Measurements from ENCODE around the gene TMEM218.
A peak's percentile ranks its signal among the peaks of the same experiment; 100 is the strongest.
"Not testable (repeated sequence)": the region's sequence is repeated elsewhere in the genome, so short reads cannot be mapped to it uniquely, and the experiment has no call there.

The TMEM218 gene

GRCh38 chr11:125128450-125128849, 17.0 kb upstream of the TMEM218 start:
- DNase-seq = no peak

GRCh38 chr11:125124618-125124992, 13.2 kb upstream of the TMEM218 start:
- DNase-seq = no peak

DNA sequence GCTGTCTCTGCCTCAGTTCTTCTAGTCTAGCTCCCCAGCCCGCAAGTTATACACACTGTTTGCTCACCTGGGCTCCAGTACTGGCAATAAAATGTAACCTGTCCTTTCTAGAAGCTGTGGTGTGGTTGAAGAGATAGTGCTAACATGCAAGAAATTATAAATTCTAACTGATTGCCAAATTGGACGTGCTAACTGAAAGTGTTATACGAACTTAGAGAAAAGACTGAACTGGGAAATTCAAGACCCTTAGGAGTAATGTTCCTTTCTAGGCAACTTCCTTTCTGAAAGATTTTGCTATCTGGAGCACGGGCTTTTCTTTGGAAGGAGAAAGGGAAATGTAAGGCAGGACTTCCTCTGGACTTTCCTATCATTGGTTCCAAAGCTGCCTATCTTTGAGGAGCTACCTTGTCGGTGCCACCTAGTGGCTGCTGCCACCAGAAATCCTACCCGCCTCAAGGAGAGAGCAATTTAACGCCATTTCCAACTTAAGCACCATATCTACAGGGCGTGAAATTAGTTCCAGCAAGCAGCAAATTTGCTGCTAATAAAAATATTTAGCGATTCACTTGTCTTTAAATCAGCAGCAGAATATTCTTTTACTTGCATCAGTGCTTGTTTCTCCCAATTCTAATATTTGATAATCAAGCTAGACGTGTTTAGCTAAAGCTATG, 12.7 kb upstream of the TMEM218 start:
- DNase-seq = peak; percentile 47

DNA sequence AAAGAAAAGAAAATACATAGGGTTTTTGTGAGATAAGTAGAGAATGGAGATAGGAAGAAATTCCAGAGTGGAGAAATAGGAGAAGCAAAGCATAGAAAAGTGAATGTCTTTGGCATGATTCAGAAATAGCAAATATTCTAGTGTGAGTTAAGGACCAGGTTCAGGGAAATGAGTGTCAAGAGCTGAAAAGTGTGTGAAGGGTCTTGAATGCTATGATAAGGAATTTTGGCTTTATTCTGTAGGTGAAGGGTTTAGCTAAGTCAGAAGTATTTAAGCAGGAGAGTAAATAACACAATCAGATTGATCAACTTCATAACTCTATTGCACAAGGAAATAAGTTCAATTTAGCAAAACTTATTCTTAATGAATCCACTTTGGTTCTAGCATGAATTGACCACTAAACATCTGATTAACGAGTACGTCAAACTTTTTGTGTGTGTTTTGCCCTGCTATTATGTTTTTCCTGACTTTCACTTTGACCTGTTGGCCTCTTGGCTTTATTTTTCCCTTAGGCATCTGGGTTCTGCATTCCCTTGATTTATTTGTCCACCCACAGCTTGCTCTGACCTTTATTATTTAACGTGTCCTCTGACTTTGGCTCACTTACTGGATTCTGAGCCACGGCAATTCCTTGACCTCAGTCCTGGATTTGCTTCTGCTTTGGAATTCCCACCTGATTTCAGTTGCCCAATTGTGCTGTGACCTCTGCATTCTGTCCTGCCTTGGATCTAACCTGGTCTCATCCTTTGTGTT, 11.9 kb upstream of the TMEM218 start:
- no peak for DNase-seq

GRCh38 chr11:125117429-125117828, 6.0 kb upstream of the TMEM218 start:
- no peak for DNase-seq

DNA sequence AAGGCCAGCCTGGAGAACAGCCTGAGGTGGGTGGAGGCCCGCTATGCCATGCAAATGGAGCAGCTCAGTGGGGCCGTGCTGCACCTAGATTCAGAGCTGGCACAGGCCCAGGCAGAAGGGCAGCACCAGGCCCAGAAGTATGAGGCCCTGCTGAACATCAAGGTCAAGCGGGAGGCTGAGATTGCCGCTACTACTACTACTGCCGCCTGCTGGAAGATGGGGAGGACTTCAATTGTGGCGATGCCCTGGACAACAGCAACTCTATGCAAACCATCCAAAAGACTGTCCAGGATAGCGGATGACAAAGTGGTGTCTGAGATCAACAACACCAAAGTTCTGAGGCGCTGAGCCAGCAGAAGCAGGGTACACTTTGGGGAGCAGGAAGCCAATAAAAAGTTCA, 3.1 kb upstream of the TMEM218 start:
- no peak for DNase-seq

GRCh38 chr11:125112208-125112604, 780 bp upstream of the TMEM218 start:
- DNase-seq = no peak

GRCh38 chr11:125111001-125111342, 454 bp downstream of the TMEM218 start:
- DNase-seq = peak; percentile 15

DNA sequence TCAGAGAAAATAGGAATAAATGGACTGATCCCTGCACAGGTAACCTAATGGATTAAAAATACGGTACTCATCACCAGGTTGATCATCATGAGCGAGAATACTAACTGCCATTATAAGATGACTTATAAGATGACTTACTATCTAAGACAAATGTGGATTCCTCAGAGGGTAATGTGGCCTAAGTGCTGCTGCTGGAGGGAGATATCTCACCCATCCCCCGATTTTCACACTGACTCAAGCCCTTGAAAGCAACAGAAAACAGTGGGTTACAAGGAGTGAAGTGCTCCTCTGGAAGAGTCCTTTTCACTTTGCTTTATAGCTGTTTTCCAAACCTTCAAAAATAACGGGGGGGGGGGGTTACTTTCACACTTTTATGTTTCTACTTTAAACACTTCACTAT, 920 bp downstream of the TMEM218 start:
- peak; percentile 44 for DNase-seq

DNA sequence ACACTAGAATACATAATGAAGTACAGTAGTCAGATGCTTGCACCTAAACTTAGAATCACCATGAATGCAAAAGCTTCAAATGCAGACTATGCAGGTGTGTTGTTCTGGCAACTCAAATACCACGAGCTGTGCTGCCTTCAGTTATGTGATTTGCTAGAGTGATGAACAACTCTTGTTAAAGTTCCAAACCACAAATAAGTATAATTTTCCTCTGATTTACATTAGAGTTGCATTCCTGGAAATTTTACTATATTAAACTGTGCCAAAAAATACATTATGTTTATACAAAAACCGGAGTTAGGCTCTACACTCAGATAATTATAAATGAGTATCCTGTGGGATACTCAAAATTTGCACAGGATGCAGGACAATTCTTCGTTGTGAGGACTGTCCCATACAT, 3.0 kb downstream of the TMEM218 start:
- no peak for DNase-seq

GRCh38 chr11:125105926-125106325, 5.5 kb downstream of the TMEM218 start:
- DNase-seq = no peak

DNA sequence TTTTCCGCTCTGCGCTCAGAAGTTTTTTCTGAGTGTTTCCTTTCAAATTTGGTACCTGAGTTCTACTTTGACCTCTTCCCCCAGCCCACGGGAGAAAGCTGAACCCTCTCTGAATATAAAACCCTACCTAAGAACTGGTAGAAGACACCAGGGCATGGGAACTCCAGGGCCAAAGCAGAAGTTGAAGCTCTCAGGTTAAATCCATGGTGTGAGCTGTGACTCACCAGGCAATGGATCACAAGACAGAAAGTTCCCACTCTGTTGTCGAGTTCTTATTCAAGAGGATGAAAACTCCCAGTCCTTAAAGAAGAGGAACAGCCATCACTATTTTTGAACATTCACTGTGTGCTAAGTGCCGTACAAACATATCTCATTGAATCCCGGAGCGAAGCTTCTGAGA, 8.9 kb downstream of the TMEM218 start:
- DNase-seq = no peak

GRCh38 chr11:125102025-125102424, 9.4 kb downstream of the TMEM218 start:
- no peak for DNase-seq

GRCh38 chr11:125101596-125101995, 9.8 kb downstream of the TMEM218 start:
- DNase-seq = no peak

DNA sequence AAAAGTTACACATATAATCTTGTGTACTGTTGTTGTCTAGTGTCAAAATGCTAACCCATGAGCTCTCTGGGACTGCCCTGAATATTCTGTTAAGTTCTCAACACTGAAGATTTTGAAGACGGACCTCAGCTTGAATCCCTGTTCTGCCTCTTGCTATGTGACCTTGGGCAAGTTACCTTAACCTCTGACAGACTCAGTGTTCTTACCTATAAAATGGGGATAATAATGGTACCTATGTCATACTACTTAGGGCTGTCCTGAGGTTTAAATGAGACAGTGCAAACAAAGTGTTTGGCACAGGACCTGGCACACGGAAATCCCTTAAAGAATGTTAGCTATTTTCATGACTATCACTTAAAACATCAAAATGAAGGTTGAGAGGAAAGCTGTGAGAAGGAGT, 11.3 kb downstream of the TMEM218 start:
- DNase-seq = no peak

GRCh38 chr11:125094731-125095130, 16.7 kb downstream of the TMEM218 start:
- DNase-seq = no peak

GRCh38 chr11:125093502-125093901, 17.9 kb downstream of the TMEM218 start:
- no peak for DNase-seq

GRCh38 chr11:125092669-125093068, 18.8 kb downstream of the TMEM218 start:
- DNase-seq = no peak

- DNase-seq = no peak
These were observed 19.4 kb downstream of the TMEM218 start for GRCh38 chr11:125091877-125092664.

GRCh38 chr11:125091247-125091876, 20.1 kb downstream of the TMEM218 start:
- no peak for DNase-seq

GRCh38 chr11:125090816-125091215, 20.6 kb downstream of the TMEM218 start:
- no peak for DNase-seq

DNA sequence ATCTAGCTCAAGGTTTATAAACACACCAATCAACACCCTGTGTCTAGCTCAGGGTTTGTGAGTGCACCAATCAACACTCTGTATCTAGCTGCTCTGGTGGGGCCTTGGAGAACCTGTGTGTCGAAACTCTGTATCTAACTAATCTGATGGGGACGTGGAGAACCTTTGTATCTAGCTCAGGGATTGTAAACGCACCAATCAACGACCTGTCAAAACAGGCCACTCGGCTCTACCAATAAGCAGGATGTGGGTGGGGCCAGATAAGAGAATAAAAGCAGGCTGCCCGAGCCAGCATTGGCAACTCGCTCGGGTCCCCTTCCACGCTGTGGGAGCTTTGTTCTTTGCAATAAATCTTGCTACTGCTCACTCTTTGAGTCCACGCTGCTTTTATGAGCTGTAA, 21.3 kb downstream of the TMEM218 start:
- not testable (repeated sequence) for DNase-seq

- DNase-seq = not testable (repeated sequence)
These were observed 21.9 kb downstream of the TMEM218 start for GRCh38 chr11:125089481-125089880.
